ENCODE data around the gene RWDD3.

RWDD3 gene

GRCh38 chr1:95237981-95238703 lies 4.1 kb downstream of the RWDD3 start:
- H3K27me3 ChIP-seq = no peaks in the 10 kb centered on the region
- peaks cover 50 to 79% (median 65%) of the 10 kb centered on the region in 11 experiments for H3K36me3 ChIP-seq
- no peak overlapping the region for H3K4me3 ChIP-seq
- H4K20me1 ChIP-seq = peaks cover 0 to 10% (median 0%) of the 10 kb centered on the region in 11 experiments; a peak in 4 of 22 replicates
- no peak for TF ChIP-seq Cebpa-rat (IDR thresholded peaks at IDR 0.05)
- H3K27ac ChIP-seq = no peak overlapping the region
- H3K9ac ChIP-seq = no peak overlapping the region
- peak overlapping the region in 1 of 11 experiments; percentile 38; a peak in 2 of 22 replicates for H3K4me2 ChIP-seq
- peaks cover 31 to 46% (median 40%) of the 10 kb centered on the region in 11 experiments for H3K9me3 ChIP-seq (replicated peaks in 1 of 11)
- H3K4me1 ChIP-seq = peaks cover 6 to 16% (median 8%) of the 10 kb centered on the region in 10 experiments; a peak in 17 of 20 replicates

- peaks cover 24 to 34% (median 27%) of the 10 kb centered on the region in 11 experiments for H3K9me3 ChIP-seq (replicated peaks in 1 of 11)
- H3K27ac ChIP-seq = no peak overlapping the region
- H3K4me3 ChIP-seq = no peak overlapping the region
- peaks cover 58 to 100% (median 79%) of the 10 kb centered on the region in 11 experiments for H3K36me3 ChIP-seq
- peaks cover 0 to 24% (median 7%) of the 10 kb centered on the region in 11 experiments; a peak in 8 of 22 replicates for H4K20me1 ChIP-seq
- no peak overlapping the region for H3K9ac ChIP-seq
- H3K4me2 ChIP-seq = no peak overlapping the region
- no peaks in the 10 kb centered on the region for H3K27me3 ChIP-seq
- TF ChIP-seq Cebpa-rat (IDR thresholded peaks at IDR 0.05) = no peak
- H3K4me1 ChIP-seq = 0 out of 20 replicates have a peak, but pooled peaks cover 0 to 5% (median 0%) of the 10 kb centered on the region in 10 experiments
Observed at GRCh38 chr1:95245029-95245428, 11.0 kb downstream of the RWDD3 start.

GRCh38 chr1:95246511-95246910 lies 12.5 kb downstream of the RWDD3 start:
- Histone ChIP-seq H3K4me3 (no peak overlapping the region), H3K9me3 (replicated peaks in 1 of 11) (peaks cover 9 to 19% (median 13%) of the 10 kb centered on the region in 11 experiments), H4K20me1 (peaks cover 0 to 24% (median 7%) of the 10 kb centered on the region in 11 experiments; a peak in 8 of 22 replicates), H3K4me2 (no peak overlapping the region), H3K36me3 (peaks cover 43 to 98% (median 68%) of the 10 kb centered on the region in 11 experiments), H3K27me3 (no peaks in the 10 kb centered on the region), H3K4me1 (0 out of 20 replicates have a peak, but pooled peaks cover 0 to 5% (median 0%) of the 10 kb centered on the region in 10 experiments), H3K9ac (no peak overlapping the region), H3K27ac (no peak overlapping the region)
- TF ChIP-seq Cebpa-rat (IDR thresholded peaks at IDR 0.05) = no peak

- Histone ChIP-seq H4K20me1 (peaks cover 0 to 24% (median 7%) of the 10 kb centered on the region in 11 experiments; a peak in 8 of 22 replicates), H3K36me3 (peaks cover 40 to 98% (median 68%) of the 10 kb centered on the region in 11 experiments), H3K9me3 (replicated peaks in 1 of 11) (peaks cover 0 to 14% (median 2%) of the 10 kb centered on the region in 11 experiments; a peak in 17 of 22 replicates), H3K4me3 (no peak overlapping the region), H3K9ac (no peak overlapping the region), H3K4me1 (0 out of 20 replicates have a peak, but pooled peaks cover 0 to 5% (median 0%) of the 10 kb centered on the region in 10 experiments), H3K27me3 (no peaks in the 10 kb centered on the region), H3K27ac (no peak overlapping the region), H3K4me2 (no peak overlapping the region)
- no peak for TF ChIP-seq Cebpa-rat (IDR thresholded peaks at IDR 0.05)
Observed at GRCh38 chr1:95247607-95248006, 13.6 kb downstream of the RWDD3 start.

GRCh38 chr1:95249916-95250315 lies 15.9 kb downstream of the RWDD3 start:
- Histone ChIP-seq H3K36me3 (peaks cover 41 to 94% (median 62%) of the 10 kb centered on the region in 11 experiments), H3K27me3 (no peaks in the 10 kb centered on the region), H3K4me2 (no peak overlapping the region), H3K27ac (no peak overlapping the region), H3K4me3 (no peak overlapping the region), H3K9me3 (replicated peaks in 1 of 11) (peaks cover 0 to 15% (median 11%) of the 10 kb centered on the region in 11 experiments; a peak in 7 of 22 replicates), H4K20me1 (peaks cover 0 to 9% (median 0%) of the 10 kb centered on the region in 11 experiments; a peak in 4 of 22 replicates), H3K4me1 (no peaks in the 10 kb centered on the region), H3K9ac (no peak overlapping the region)
- TF ChIP-seq Cebpa-rat (IDR thresholded peaks at IDR 0.05) = no peak

- peaks cover 38 to 69% (median 50%) of the 10 kb centered on the region in 11 experiments for H3K36me3 ChIP-seq
- H4K20me1 ChIP-seq = no peaks in the 10 kb centered on the region
- H3K9ac ChIP-seq = no peak overlapping the region
- H3K4me1 ChIP-seq = no peaks in the 10 kb centered on the region
- H3K27ac ChIP-seq = no peak overlapping the region
- H3K9me3 ChIP-seq (replicated peaks in 1 of 11) = peaks cover 0 to 15% (median 11%) of the 10 kb centered on the region in 11 experiments; a peak in 7 of 22 replicates
- H3K27me3 ChIP-seq = no peaks in the 10 kb centered on the region
- TF ChIP-seq Cebpa-rat (IDR thresholded peaks at IDR 0.05) = no peak
- H3K4me3 ChIP-seq = no peak overlapping the region
- H3K4me2 ChIP-seq = no peak overlapping the region
Observed at GRCh38 chr1:95252422-95252821, 18.4 kb downstream of the RWDD3 start.

GRCh38 chr1:95254959-95255358 lies 20.9 kb downstream of the RWDD3 start:
- Histone ChIP-seq H3K36me3 (peaks cover 24 to 44% (median 29%) of the 10 kb centered on the region in 11 experiments), H3K27me3 (no peaks in the 10 kb centered on the region), H3K4me2 (no peak overlapping the region), H3K9ac (no peak overlapping the region), H3K4me3 (no peak overlapping the region), H3K9me3 (replicated peaks in 1 of 11) (peaks cover 0 to 15% (median 11%) of the 10 kb centered on the region in 11 experiments; a peak in 7 of 22 replicates), H3K27ac (no peak overlapping the region), H4K20me1 (no peaks in the 10 kb centered on the region), H3K4me1 (no peaks in the 10 kb centered on the region)
- no peak for TF ChIP-seq Cebpa-rat (IDR thresholded peaks at IDR 0.05)

- H3K27me3 ChIP-seq = no peaks in the 10 kb centered on the region
- H3K4me2 ChIP-seq = no peak overlapping the region
- peaks cover 24 to 37% (median 29%) of the 10 kb centered on the region in 11 experiments for H3K36me3 ChIP-seq
- H3K9ac ChIP-seq = no peak overlapping the region
- TF ChIP-seq Cebpa-rat (IDR thresholded peaks at IDR 0.05) = no peak
- H3K9me3 ChIP-seq (replicated peaks in 1 of 11) = peaks cover 0 to 15% (median 11%) of the 10 kb centered on the region in 11 experiments; a peak in 7 of 22 replicates
- no peaks in the 10 kb centered on the region for H4K20me1 ChIP-seq
- no peak overlapping the region for H3K4me3 ChIP-seq
- H3K27ac ChIP-seq = no peak overlapping the region
- no peaks in the 10 kb centered on the region for H3K4me1 ChIP-seq
Observed at GRCh38 chr1:95255826-95256225, 21.8 kb downstream of the RWDD3 start.

GRCh38 chr1:95257758-95258157 lies 23.7 kb downstream of the RWDD3 start:
- TF ChIP-seq Cebpa-rat (IDR thresholded peaks at IDR 0.05) = no peak
- Histone ChIP-seq H3K27me3 (no peaks in the 10 kb centered on the region), H3K36me3 (peaks cover 12 to 17% (median 15%) of the 10 kb centered on the region in 11 experiments), H3K4me3 (no peak overlapping the region), H3K27ac (no peak overlapping the region), H4K20me1 (no peaks in the 10 kb centered on the region), H3K4me2 (no peak overlapping the region), H3K9ac (no peak overlapping the region), H3K4me1 (no peaks in the 10 kb centered on the region), H3K9me3 (replicated peaks in 1 of 11) (peaks cover 0 to 14% (median 5%) of the 10 kb centered on the region in 11 experiments; a peak in 5 of 22 replicates)

All from BLaER1 treated with 17β-estradiol and CSF1 and Interleukin-3, amounts not matched to agents 10 nM and 100 nM (cell line).